H1 (cell line): ENCODE results near the gene TBC1D22A. TPM values are rescaled to one million over a fixed set of nuclear protein-coding genes. Genes with fewer than 3 reads are reported as not detected.

Source experiments
- ATF2 ChIP-seq: IDR thresholded peaks from 2 replicates; pipeline ENCODE4 v1.6.1; 2012; ENCODE audit warnings: low read length, inconsistent platforms
- CHD7 ChIP-seq: fragments of 300-600 bp; sonication (generic); IDR thresholded peaks from 2 replicates; pipeline ENCODE4 v1.7.1; 2012; ENCODE audit warnings: low read length, moderate library complexity, mild to moderate bottlenecking, inconsistent platforms; ENCODE audit not compliant: insufficient replicate concordance
- USF2 ChIP-seq: IDR thresholded peaks from 2 replicates; pipeline ENCODE4 v1.6.1; 2011; ENCODE audit warnings: low read length, improper control_type of control experiment
- polyA plus RNA-seq, 7 experiments: library from polyadenylated mRNA; depleted of rRNA in 3 of 7; stranded (reverse) in 5 of 7; unstranded in 2 of 7; fragments of >200 nt in 5 of 7; fragments of 200-250 nt in 2 of 7; gene quantifications; 1 replicate in 5 of 7; 2 replicates in 1 of 7; 4 replicates in 1 of 7; pipeline versions ENCODE4 v1.2.1 to v1.2.3, GENCODE V29; 2011 to 2013; ENCODE audit warnings: missing spikeins in 2 of 7, mixed read lengths in 2 of 7
- total RNA-seq: library from RNA; stranded (reverse); fragmentation: NEBNext Ultra II Directional; extraction: Animal tissue kit (Norgen Biotek cat#: 25700); gene quantifications from 2 replicates; pipeline ENCODE4 v1.2.1, GENCODE V29; 2021

TBC1D22A gene
- total and polyA plus RNA-seq, 2 of the 8 experiments (the other 6 are each of a cell fraction or from before 2014, with no cell fraction given): 11.9 to 18.4 TPM

- TF ChIP-seq CHD7 (no peak), USF2 (no peak), ATF2 (no peak)
- TF ChIP-seq, all 59 proteins: peak for 0
These were observed 410.5 kb downstream of the TBC1D22A start (continued) for GRCh38 chr22:47172771-47173534.
